Measurements from ENCODE around the gene HS3ST6.
A peak's percentile ranks its signal among the peaks of the same experiment; 100 is the strongest.

Gene HS3ST6

DNA sequence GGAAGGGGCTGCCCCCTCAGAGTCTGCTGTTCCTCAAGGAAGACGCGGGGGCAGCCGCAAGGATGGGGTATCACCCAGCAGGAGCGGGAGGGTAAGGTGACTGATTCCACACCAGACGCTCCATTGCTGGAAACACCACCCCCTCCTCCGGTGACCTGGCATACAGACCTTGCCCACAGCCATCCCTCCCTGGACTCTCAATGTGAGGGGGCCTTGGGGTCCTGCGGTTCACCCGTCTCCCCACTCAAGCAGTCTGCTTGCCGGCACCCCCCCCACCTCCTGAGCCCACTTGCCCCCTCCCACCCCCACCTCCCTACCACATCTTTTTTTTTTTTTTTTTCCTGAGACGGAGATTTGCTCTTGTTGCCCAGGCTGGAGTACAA is 12.1 kb upstream of the HS3ST6 start (continued):
- no peak for TF ChIP-seq OSR1 (CRISPR knock-in tag; IDR thresholded peaks at IDR 0.05)
- TF ChIP-seq TOX (CRISPR knock-in tag; IDR thresholded peaks at IDR 0.05; ENCODE audit: borderline replicate concordance): no peak
- TF ChIP-seq, protein P1, sequence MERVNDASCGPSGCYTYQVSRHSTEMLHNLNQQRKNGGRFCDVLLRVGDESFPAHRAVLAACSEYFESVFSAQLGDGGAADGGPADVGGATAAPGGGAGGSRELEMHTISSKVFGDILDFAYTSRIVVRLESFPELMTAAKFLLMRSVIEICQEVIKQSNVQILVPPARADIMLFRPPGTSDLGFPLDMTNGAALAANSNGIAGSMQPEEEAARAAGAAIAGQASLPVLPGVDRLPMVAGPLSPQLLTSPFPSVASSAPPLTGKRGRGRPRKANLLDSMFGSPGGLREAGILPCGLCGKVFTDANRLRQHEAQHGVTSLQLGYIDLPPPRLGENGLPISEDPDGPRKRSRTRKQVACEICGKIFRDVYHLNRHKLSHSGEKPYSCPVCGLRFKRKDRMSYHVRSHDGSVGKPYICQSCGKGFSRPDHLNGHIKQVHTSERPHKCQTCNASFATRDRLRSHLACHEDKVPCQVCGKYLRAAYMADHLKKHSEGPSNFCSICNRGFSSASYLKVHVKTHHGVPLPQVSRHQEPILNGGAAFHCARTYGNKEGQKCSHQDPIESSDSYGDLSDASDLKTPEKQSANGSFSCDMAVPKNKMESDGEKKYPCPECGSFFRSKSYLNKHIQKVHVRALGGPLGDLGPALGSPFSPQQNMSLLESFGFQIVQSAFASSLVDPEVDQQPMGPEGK (CRISPR knock-in tag; IDR thresholded peaks at IDR 0.05; ENCODE audit: borderline replicate concordance): no peak

DNA sequence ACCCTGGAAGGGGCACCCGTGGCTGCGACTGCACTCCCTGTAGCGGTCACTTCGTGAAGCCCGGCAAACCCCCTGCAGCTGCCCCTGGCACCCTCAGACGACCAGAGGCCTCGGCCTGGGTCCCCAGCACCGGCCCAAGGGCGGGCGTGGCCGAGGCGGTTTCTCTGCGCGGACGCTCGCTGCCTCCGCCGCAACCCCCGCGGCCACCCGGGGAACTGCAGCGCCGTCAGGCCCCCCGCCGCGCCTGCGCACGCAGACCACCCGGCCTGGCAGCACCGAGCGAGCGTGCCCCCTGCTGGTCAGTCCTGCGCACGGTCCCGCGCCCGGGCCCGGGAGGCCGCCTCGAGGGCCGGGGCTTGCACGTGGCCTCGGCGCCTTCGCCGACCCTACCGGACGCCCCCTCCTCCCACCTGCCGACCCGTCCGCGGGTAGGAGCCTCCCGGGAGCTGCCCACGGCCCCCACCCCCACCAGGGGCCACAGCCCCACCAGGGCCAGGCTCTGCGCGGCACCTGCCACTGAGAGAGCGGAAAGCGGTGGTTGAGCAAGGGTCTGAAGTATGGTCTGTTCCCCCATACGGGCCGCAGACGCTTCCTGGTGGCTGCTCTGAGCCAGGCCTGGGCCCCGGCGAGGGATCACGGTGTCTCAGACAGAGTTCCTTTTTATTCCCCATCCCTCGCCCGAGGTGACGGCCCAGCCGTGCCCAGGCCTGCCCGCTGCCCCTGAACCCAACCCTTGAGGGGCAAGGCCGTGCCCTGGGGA is 11.5 kb upstream of the HS3ST6 start:
- peak; percentile 92 for ATAC-seq

DNA sequence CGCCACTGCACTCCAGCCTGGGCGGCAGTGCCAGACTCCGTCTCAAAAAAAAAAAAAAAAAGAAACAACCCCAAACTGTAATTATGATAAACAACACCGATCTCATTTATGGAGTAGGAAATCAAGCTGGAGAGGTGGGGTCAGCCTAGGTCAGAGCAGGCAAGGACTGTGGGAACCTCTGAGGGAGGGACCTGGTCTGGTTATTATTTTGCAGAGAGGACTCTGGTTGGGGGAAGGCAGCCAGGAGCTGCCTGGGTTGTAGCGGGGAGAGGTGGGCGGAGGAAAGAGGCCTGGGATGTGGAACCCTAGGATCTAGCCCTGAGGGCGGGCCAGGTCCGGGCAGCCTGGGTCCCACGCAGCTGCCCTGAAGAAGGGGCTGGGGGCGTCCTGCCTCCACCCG is 10.9 kb upstream of the HS3ST6 start:
- peak; percentile 78 for ATAC-seq
- TF ChIP-seq ZFP30 (CRISPR knock-in tag; IDR thresholded peaks at IDR 0.05) (no peak), TOX (CRISPR knock-in tag; IDR thresholded peaks at IDR 0.05; ENCODE audit: borderline replicate concordance) (no peak), ZNF70 (CRISPR knock-in tag; IDR thresholded peaks at IDR 0.05) (no peak), TCF4 (CRISPR knock-in tag; IDR thresholded peaks at IDR 0.05; ENCODE audit: borderline replicate concordance) (no peak), ZFP3 (CRISPR knock-in tag; IDR thresholded peaks at IDR 0.05) (no peak), ZNF565 (CRISPR knock-in tag; conservative IDR thresholded peaks at IDR 0.05; ENCODE audit: low read depth) (no peak), ZNF8 (CRISPR knock-in tag; IDR thresholded peaks at IDR 0.05) (no peak), PPARA (CRISPR knock-in tag; IDR thresholded peaks at IDR 0.05; ENCODE audit: borderline replicate concordance) (no peak), RARB (CRISPR knock-in tag; IDR thresholded peaks at IDR 0.05) (no peak), OSR1 (CRISPR knock-in tag; IDR thresholded peaks at IDR 0.05) (no peak), CSDC2 (CRISPR knock-in tag; IDR thresholded peaks at IDR 0.05) (no peak), SNAI2 (CRISPR knock-in tag; IDR thresholded peaks at IDR 0.05) (no peak), GLIS3 (CRISPR knock-in tag; IDR thresholded peaks at IDR 0.05) (no peak), ESRRG (CRISPR knock-in tag; IDR thresholded peaks at IDR 0.05) (no peak), BACH2 (CRISPR knock-in tag; IDR thresholded peaks at IDR 0.05; ENCODE audit: borderline replicate concordance) (no peak)
- TF ChIP-seq, protein P2, sequence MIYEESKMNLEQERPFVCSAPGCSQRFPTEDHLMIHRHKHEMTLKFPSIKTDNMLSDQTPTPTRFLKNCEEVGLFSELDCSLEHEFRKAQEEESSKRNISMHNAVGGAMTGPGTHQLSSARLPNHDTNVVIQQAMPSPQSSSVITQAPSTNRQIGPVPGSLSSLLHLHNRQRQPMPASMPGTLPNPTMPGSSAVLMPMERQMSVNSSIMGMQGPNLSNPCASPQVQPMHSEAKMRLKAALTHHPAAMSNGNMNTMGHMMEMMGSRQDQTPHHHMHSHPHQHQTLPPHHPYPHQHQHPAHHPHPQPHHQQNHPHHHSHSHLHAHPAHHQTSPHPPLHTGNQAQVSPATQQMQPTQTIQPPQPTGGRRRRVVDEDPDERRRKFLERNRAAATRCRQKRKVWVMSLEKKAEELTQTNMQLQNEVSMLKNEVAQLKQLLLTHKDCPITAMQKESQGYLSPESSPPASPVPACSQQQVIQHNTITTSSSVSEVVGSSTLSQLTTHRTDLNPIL (CRISPR knock-in tag; IDR thresholded peaks at IDR 0.05; ENCODE audit: low read depth): no peak
- TF ChIP-seq, protein P1 (CRISPR knock-in tag; IDR thresholded peaks at IDR 0.05; ENCODE audit: borderline replicate concordance): no peak
- TF ChIP-seq, protein P3, sequence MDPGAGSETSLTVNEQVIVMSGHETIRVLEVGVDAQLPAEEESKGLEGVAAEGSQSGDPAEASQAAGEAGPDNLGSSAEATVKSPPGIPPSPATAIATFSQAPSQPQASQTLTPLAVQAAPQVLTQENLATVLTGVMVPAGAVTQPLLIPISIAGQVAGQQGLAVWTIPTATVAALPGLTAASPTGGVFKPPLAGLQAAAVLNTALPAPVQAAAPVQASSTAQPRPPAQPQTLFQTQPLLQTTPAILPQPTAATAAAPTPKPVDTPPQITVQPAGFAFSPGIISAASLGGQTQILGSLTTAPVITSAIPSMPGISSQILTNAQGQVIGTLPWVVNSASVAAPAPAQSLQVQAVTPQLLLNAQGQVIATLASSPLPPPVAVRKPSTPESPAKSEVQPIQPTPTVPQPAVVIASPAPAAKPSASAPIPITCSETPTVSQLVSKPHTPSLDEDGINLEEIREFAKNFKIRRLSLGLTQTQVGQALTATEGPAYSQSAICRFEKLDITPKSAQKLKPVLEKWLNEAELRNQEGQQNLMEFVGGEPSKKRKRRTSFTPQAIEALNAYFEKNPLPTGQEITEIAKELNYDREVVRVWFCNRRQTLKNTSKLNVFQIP (CRISPR knock-in tag; IDR thresholded peaks at IDR 0.05; ENCODE audit: borderline replicate concordance, low read depth): no peak
- TF ChIP-seq, protein P4, sequence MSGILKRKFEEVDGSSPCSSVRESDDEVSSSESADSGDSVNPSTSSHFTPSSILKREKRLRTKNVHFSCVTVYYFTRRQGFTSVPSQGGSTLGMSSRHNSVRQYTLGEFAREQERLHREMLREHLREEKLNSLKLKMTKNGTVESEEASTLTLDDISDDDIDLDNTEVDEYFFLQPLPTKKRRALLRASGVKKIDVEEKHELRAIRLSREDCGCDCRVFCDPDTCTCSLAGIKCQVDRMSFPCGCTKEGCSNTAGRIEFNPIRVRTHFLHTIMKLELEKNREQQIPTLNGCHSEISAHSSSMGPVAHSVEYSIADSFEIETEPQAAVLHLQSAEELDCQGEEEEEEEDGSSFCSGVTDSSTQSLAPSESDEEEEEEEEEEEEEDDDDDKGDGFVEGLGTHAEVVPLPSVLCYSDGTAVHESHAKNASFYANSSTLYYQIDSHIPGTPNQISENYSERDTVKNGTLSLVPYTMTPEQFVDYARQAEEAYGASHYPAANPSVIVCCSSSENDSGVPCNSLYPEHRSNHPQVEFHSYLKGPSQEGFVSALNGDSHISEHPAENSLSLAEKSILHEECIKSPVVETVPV (CRISPR knock-in tag; IDR thresholded peaks at IDR 0.05): no peak
- TF ChIP-seq, protein P5, sequence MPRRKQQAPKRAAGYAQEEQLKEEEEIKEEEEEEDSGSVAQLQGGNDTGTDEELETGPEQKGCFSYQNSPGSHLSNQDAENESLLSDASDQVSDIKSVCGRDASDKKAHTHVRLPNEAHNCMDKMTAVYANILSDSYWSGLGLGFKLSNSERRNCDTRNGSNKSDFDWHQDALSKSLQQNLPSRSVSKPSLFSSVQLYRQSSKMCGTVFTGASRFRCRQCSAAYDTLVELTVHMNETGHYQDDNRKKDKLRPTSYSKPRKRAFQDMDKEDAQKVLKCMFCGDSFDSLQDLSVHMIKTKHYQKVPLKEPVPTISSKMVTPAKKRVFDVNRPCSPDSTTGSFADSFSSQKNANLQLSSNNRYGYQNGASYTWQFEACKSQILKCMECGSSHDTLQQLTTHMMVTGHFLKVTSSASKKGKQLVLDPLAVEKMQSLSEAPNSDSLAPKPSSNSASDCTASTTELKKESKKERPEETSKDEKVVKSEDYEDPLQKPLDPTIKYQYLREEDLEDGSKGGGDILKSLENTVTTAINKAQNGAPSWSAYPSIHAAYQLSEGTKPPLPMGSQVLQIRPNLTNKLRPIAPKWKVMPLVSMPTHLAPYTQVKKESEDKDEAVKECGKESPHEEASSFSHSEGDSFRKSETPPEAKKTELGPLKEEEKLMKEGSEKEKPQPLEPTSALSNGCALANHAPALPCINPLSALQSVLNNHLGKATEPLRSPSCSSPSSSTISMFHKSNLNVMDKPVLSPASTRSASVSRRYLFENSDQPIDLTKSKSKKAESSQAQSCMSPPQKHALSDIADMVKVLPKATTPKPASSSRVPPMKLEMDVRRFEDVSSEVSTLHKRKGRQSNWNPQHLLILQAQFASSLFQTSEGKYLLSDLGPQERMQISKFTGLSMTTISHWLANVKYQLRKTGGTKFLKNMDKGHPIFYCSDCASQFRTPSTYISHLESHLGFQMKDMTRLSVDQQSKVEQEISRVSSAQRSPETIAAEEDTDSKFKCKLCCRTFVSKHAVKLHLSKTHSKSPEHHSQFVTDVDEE (CRISPR knock-in tag; IDR thresholded peaks at IDR 0.05): no peak

More for the DNA sequence above, 11.5 kb upstream of the HS3ST6 start:
- TF ChIP-seq, protein P2 (CRISPR knock-in tag; IDR thresholded peaks at IDR 0.05; ENCODE audit: low read depth): no peak
- no peak for TF ChIP-seq ISL1 (CRISPR knock-in tag; IDR thresholded peaks at IDR 0.05)
- TF ChIP-seq ZNF8 (CRISPR knock-in tag; IDR thresholded peaks at IDR 0.05): no peak
- TF ChIP-seq, protein P1 (CRISPR knock-in tag; IDR thresholded peaks at IDR 0.05; ENCODE audit: borderline replicate concordance): no peak
- no peak for TF ChIP-seq ZNF70 (CRISPR knock-in tag; IDR thresholded peaks at IDR 0.05)
